Prostate gland (tissue), 2 donors: ENCODE results near the gene RTCA.

ENCODE experiments used
- CTCF ChIP-seq, 4 experiments: fragments of 200-600 bp in 2 of 4; fragments of 450-650 bp in 2 of 4; sonication (generic) in 2 of 4; IDR thresholded peaks; 1 replicate in 3 of 4; 2 replicates in 1 of 4; pipeline ENCODE4 v1.5.1; 2016 to 2019; ENCODE audit warnings: antibody characterized with exemption in 4 of 4, mild to moderate bottlenecking in 2 of 4, moderate library complexity in 2 of 4
- POLR2A ChIP-seq: fragments of 450-650 bp; IDR thresholded peaks from one replicate; pipeline ENCODE4 v1.6.1; 2016; ENCODE audit warnings: antibody characterized with exemption, mild to moderate bottlenecking
- POLR2AphosphoS5 ChIP-seq: sonication (generic); formaldehyde crosslinking; IDR thresholded peaks from one replicate; pipeline ENCODE4 v1.6.1; 2017; ENCODE audit warnings: antibody characterized with exemption

DNA sequence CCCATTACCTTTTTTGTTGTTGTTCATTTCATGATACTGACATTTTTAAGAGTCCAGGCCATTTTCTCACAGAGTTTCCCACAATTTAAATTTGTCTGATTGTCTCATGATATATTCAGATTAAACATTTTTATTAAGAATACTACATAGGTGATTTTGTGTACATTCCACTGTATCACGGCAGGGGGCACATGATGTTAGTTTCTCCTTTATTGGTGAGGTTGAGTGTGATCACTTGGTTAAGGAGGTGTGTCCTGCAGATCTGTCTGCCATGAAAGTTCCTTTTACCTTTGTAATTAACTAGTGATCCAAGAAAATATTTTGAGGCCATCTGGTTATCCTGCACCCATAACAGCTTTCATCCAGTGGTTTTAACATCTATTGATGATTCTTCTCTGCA is 11.8 kb downstream of the RTCA start:
- TF ChIP-seq POLR2AphosphoS5: no peak
- TF ChIP-seq CTCF (IDR thresholded peaks at IDR 0.05): peak in 1 of 4 experiments; percentile 19
- no peak for TF ChIP-seq POLR2A
